ENCODE measurements around the gene HTT-AS. TPM values are rescaled to one million over a fixed set of nuclear protein-coding genes. Genes with fewer than 3 reads are reported as not detected.

The HTT-AS gene
- total RNA-seq, 1 experiment from 2014 or later = not detected

GRCh38 chr4:3021627-3022026, 52.7 kb downstream of the HTT-AS start:
- Histone ChIP-seq H3K27ac (ENCODE audit: low read depth, low read length, poor library complexity, severe bottlenecking) (no peak overlapping the region), H3K36me3 (ENCODE audit: insufficient read depth, low read length, poor library complexity, severe bottlenecking) (no peaks in the 10 kb centered on the region), H3K4me1 (ENCODE audit: insufficient read depth, low read length, poor library complexity, severe bottlenecking) (no peaks in the 10 kb centered on the region), H3K9me3 (ENCODE audit: low read depth, low read length, poor library complexity, severe bottlenecking) (no peaks in the 10 kb centered on the region), H3K27me3 (replicated peaks; ENCODE audit: insufficient read depth, low read depth, low read length, poor library complexity) (no peaks in the 10 kb centered on the region), H3K4me3 (ENCODE audit: low read depth, low read length, poor library complexity, severe bottlenecking) (no peak overlapping the region)
- no peak for DNase-seq (ENCODE audit: low spot score)
- ChIA-PET POLR2A (ENCODE audit: low non-redundant PET) (no interaction called here), CTCF (interaction anchor here (0.6 kb wide), 1 partner anchor 394 kb away, joined by 4 read pairs; no protein-coding TSS in a partner anchor)
- TF ChIP-seq CTCF (conservative IDR thresholded peaks at IDR 0.05; ENCODE audit: low read depth, low read length) (no peak), EZH2 (IDR thresholded peaks at IDR 0.05; ENCODE audit: borderline replicate concordance, low read depth, low read length, poor library complexity, severe bottlenecking) (no peak)
- intact Hi-C loops (cut with micrococcal nuclease; ENCODE audit: unreplicated experiment) = no loop called here
- BruUV-seq (replicated peaks) = no TSS peak

GRCh38 chr4:3021127-3021526, 53.2 kb downstream of the HTT-AS start:
- Histone ChIP-seq H3K4me1 (ENCODE audit: insufficient read depth, low read length, poor library complexity, severe bottlenecking) (no peaks in the 10 kb centered on the region), H3K27me3 (replicated peaks; ENCODE audit: insufficient read depth, low read depth, low read length, poor library complexity) (no peaks in the 10 kb centered on the region), H3K4me3 (ENCODE audit: low read depth, low read length, poor library complexity, severe bottlenecking) (no peak overlapping the region), H3K27ac (ENCODE audit: low read depth, low read length, poor library complexity, severe bottlenecking) (no peak overlapping the region), H3K36me3 (ENCODE audit: insufficient read depth, low read length, poor library complexity, severe bottlenecking) (no peaks in the 10 kb centered on the region), H3K9me3 (ENCODE audit: low read depth, low read length, poor library complexity, severe bottlenecking) (no peaks in the 10 kb centered on the region)
- TF ChIP-seq CTCF (conservative IDR thresholded peaks at IDR 0.05; ENCODE audit: low read depth, low read length) = no peak
- TF ChIP-seq EZH2 (IDR thresholded peaks at IDR 0.05; ENCODE audit: borderline replicate concordance, low read depth, low read length, poor library complexity, severe bottlenecking) = no peak
- DNase-seq (ENCODE audit: low spot score) = no peak
- ChIA-PET CTCF (no interaction called here), POLR2A (ENCODE audit: low non-redundant PET) (no interaction called here)
- intact Hi-C loops (cut with micrococcal nuclease; ENCODE audit: unreplicated experiment) = no loop called here
- BruUV-seq (replicated peaks) = no TSS peak

GRCh38 chr4:3019145-3019846, 55.0 kb downstream of the HTT-AS start:
- Histone ChIP-seq H3K27me3 (replicated peaks; ENCODE audit: insufficient read depth, low read depth, low read length, poor library complexity) (no peaks in the 10 kb centered on the region), H3K4me3 (ENCODE audit: low read depth, low read length, poor library complexity, severe bottlenecking) (no peak overlapping the region), H3K27ac (ENCODE audit: low read depth, low read length, poor library complexity, severe bottlenecking) (no peak overlapping the region), H3K36me3 (ENCODE audit: insufficient read depth, low read length, poor library complexity, severe bottlenecking) (no peaks in the 10 kb centered on the region), H3K9me3 (ENCODE audit: low read depth, low read length, poor library complexity, severe bottlenecking) (no peaks in the 10 kb centered on the region), H3K4me1 (ENCODE audit: insufficient read depth, low read length, poor library complexity, severe bottlenecking) (no peaks in the 10 kb centered on the region)
- no peak for DNase-seq (ENCODE audit: low spot score)
- intact Hi-C loops (cut with micrococcal nuclease; ENCODE audit: unreplicated experiment) = no loop called here
- TF ChIP-seq CTCF (conservative IDR thresholded peaks at IDR 0.05; ENCODE audit: low read depth, low read length) (no peak), EZH2 (IDR thresholded peaks at IDR 0.05; ENCODE audit: borderline replicate concordance, low read depth, low read length, poor library complexity, severe bottlenecking) (no peak)
- ChIA-PET CTCF (no interaction called here), POLR2A (ENCODE audit: low non-redundant PET) (no interaction called here)
- no TSS peak for BruUV-seq (replicated peaks)
